Neuron (in vitro differentiated cells): ENCODE measurements around the gene CACTIN.
"Not testable (repeated sequence)": the region's sequence is repeated elsewhere in the genome, so short reads cannot be mapped to it uniquely, and the experiment has no call there.

ENCODE experiments used
- H2AFZ ChIP-seq: one replicate; pipeline ENCODE4 v1.6.1; 2013; ENCODE audit warnings: low read depth, mild to moderate bottlenecking, inconsistent platforms, low read length, moderate library complexity
- H3K27me3 ChIP-seq: one replicate; pipeline ENCODE4 v1.6.1; 2013; ENCODE audit warnings: low read length; ENCODE audit not compliant: insufficient read depth
- H3K36me3 ChIP-seq: one replicate; pipeline ENCODE4 v1.6.1; 2013; ENCODE audit warnings: low read length; ENCODE audit not compliant: insufficient read depth
- H3K4me1 ChIP-seq: one replicate; pipeline ENCODE4 v1.6.1; 2013; ENCODE audit warnings: low read length; ENCODE audit not compliant: insufficient read depth
- H3K4me3 ChIP-seq: 2 replicates; pipeline ENCODE4 v1.5.1; 2013; ENCODE audit warnings: mild to moderate bottlenecking, low read length, moderate library complexity
- H3K9me3 ChIP-seq: one replicate; pipeline ENCODE4 v1.6.1; 2013; ENCODE audit warnings: low read length

CACTIN gene

GRCh38 chr19:3572855-3573161, 53.8 kb downstream of the CACTIN start, which contains the start of gene HMG20B:
TSS of gene HMG20B (plus strand) at chr19:3572944. CDS start at chr19:3573310, 366 bp downstream.
- H3K9me3 ChIP-seq: no peaks in the 10 kb centered on the region
- no peaks in the 10 kb centered on the region for H3K27me3 ChIP-seq
- H2AFZ ChIP-seq: peak within 1 kb of the TSS; percentile 69
- peak within 1 kb of the TSS; percentile 98 for H3K4me3 ChIP-seq
- H3K4me1 ChIP-seq: peaks cover 4% of the 10 kb centered on the region
- peaks cover 20% of the 10 kb centered on the region for H3K36me3 ChIP-seq

DNA sequence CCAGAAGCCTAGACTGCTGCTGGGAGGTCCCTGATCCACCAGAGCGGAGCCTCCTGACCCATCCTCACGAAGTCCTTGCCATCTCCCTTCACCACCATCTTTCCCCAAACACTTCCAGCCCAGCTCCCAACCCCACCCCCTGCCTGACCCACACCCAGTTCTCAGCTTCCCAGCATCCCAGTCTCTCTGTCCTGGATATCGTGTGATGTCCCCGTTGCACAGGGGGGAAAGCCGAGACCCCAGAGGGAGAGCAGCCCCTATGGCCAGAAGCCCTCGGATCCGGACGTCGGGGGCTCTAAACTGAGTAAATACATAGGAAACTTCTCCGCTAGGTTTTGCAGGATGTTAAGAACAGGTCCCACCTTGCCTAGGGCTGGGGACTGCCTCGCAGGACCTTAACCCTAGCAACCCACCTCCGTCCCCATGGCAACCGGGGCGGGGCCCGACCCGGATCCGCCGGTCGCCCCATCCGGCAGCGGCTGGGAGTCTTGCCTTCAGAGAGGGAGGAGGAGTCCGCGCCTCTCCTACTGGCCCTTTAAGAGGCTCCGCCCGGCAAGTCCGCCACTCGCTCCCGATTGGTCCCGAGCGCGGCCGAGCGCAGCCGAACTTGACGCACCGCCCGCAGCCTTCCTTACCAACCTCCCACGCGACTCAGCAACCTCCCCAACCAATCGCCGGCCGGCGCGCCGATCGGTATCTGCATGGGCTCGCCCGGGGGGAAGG, 54.3 kb downstream of the CACTIN start:
- no peaks in the 10 kb centered on the region for H3K9me3 ChIP-seq
- peaks cover 20% of the 10 kb centered on the region for H3K36me3 ChIP-seq
- peak overlapping the region; percentile 68 for H2AFZ ChIP-seq
- no peaks in the 10 kb centered on the region for H3K27me3 ChIP-seq
- H3K4me3 ChIP-seq: peak overlapping the region; percentile 55
- H3K4me1 ChIP-seq: peaks cover 4% of the 10 kb centered on the region

- Histone ChIP-seq H2AFZ (no peak overlapping the region), H3K9me3 (no peaks in the 10 kb centered on the region), H3K4me1 (peaks cover 4% of the 10 kb centered on the region), H3K36me3 (peaks cover 9% of the 10 kb centered on the region), H3K4me3 (no peak overlapping the region), H3K27me3 (no peaks in the 10 kb centered on the region)
These were observed 56.0 kb downstream of the CACTIN start for GRCh38 chr19:3570606-3571011.

- not testable (repeated sequence) for H3K4me3 ChIP-seq, H3K36me3 ChIP-seq, H2AFZ ChIP-seq, H3K4me1 ChIP-seq, H3K27me3 ChIP-seq, H3K9me3 ChIP-seq
These were observed 56.5 kb downstream of the CACTIN start for GRCh38 chr19:3570042-3570441.

DNA sequence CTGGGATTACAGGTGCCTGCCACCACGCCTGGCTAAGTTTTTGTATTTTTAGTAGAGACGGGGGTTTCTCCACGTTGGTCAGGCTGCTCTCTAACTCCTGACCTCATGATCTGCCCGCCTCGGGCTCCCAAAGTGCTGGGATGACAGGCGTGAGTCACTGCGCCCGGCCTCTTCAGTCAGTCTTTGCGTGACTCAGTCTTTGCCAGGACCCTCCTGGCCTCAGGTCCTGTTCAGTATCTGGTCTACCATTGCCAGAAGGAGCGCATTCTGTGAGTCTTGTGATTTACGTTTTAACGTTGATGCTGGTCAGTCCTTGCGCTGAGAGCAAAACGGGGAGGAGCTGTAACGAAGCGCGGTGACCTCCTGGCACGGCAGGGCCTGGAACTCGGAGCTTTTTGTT, 61.5 kb downstream of the CACTIN start:
- no peaks in the 10 kb centered on the region for H3K36me3 ChIP-seq
- H3K4me1 ChIP-seq: no peaks in the 10 kb centered on the region
- H3K27me3 ChIP-seq: no peaks in the 10 kb centered on the region
- H2AFZ ChIP-seq: no peak overlapping the region
- H3K9me3 ChIP-seq: no peaks in the 10 kb centered on the region
- H3K4me3 ChIP-seq: no peak overlapping the region

DNA sequence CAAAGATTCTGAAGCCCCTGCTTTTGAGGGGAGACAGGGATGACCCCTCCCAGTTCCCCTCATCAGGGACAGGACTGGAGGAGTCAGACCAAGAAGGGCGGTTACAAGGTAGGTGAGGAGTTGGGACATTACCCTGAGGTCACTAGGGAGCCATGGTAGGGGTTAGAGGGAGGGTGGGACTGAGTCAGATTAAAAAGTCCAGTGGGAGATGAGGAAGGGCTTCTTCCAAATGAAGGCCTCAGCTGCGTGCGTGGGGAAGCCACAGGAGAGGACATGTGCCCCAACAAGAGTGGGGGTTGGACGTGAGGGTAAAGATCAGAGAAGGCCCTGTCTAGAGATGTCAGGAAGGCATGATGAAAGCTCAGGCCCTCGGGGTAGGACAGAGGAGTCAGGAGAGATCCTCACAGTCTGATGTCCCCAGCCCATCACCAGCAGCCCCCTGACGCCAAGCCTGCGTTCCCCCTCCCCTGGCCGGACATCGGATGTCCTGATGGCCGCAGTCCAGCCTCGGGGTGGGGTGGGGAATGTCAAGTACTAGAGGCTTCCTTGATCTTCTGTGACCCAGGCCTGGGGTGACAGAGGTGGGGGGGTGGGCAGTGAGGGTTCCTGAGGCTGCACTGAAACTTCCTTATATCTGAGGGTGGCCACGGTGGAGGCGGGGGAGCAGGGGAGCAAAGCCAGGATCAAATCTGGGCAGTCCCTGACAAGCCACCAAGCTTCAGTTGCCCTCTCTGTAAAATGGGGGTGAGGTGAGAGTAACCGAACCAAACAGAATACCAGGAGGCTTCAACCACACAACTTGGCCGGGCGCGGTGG, 62.7 kb downstream of the CACTIN start:
- Histone ChIP-seq H3K4me3 (no peak overlapping the region), H2AFZ (no peak overlapping the region), H3K4me1 (no peaks in the 10 kb centered on the region), H3K9me3 (no peaks in the 10 kb centered on the region), H3K27me3 (no peaks in the 10 kb centered on the region), H3K36me3 (no peaks in the 10 kb centered on the region)
